SH-SY5Y (cell line): ENCODE data around the gene CCDC170.

Source experiments
- GATA2 ChIP-seq: IDR thresholded peaks from 2 replicates; pipeline ENCODE4 v1.6.1; 2011; ENCODE audit warnings: mild to moderate bottlenecking, low read depth, low read length
- GATA3 ChIP-seq: IDR thresholded peaks from 2 replicates; pipeline ENCODE4 v1.6.1; 2011; ENCODE audit warnings: low read depth, mild to moderate bottlenecking, low read length, moderate library complexity

GRCh38 chr6:151659212-151659611, 165.4 kb downstream of the CCDC170 start:
- TF ChIP-seq GATA2 = no peak
- no peak for TF ChIP-seq GATA3
